Loucy (cell line): ENCODE data around the gene TECPR1.

ENCODE experiments used
- H2AFZ ChIP-seq: fragments of 200-600 bp; sonication (generic); 2 replicates; pipeline ENCODE4 v1.6.0; 2016; ENCODE audit warnings: antibody characterized with exemption, mild to moderate bottlenecking, low read length, moderate library complexity
- H3F3A ChIP-seq: fragments of 200-600 bp; 2 replicates; pipeline ENCODE4 v1.6.0; 2016; ENCODE audit warnings: antibody characterized with exemption, low read depth, mild to moderate bottlenecking
- H3K27me3 ChIP-seq: fragments of 200-600 bp; sonication (generic); 2 replicates; pipeline ENCODE4 v1.6.1; 2014; ENCODE audit warnings: low read length, mild to moderate bottlenecking; ENCODE audit not compliant: insufficient read depth, poor library complexity, severe bottlenecking
- H3K36me3 ChIP-seq: fragments of 200-600 bp; sonication (generic); 2 replicates; pipeline ENCODE4 v1.6.1; 2016; ENCODE audit warnings: low read length; ENCODE audit not compliant: insufficient read depth
- H3K4me1 ChIP-seq: fragments of 200-600 bp; sonication (generic); 2 replicates; pipeline ENCODE4 v1.5.1; 2014; ENCODE audit warnings: low read length, mild to moderate bottlenecking; ENCODE audit not compliant: insufficient read depth, poor library complexity, severe bottlenecking
- H3K4me2 ChIP-seq: fragments of 200-600 bp; sonication (generic); 2 replicates; pipeline ENCODE4 v1.6.0; 2014; ENCODE audit warnings: antibody characterized with exemption, low read length, low read depth, mild to moderate bottlenecking; ENCODE audit not compliant: poor library complexity, severe bottlenecking
- H3K4me3 ChIP-seq: fragments of 200-600 bp; sonication (generic); 2 replicates; pipeline ENCODE4 v1.5.1; 2014; ENCODE audit warnings: low read length, mild to moderate bottlenecking, mixed read lengths; ENCODE audit not compliant: poor library complexity, severe bottlenecking
- H3K79me2 ChIP-seq: fragments of 200-600 bp; sonication (generic); 2 replicates; pipeline ENCODE4 v1.6.1; 2014; ENCODE audit warnings: low read length; ENCODE audit not compliant: insufficient read depth
- H3K9ac ChIP-seq: fragments of 200-600 bp; sonication (generic); 2 replicates; pipeline ENCODE4 v1.6.0; 2014; ENCODE audit warnings: mild to moderate bottlenecking, low read depth, low read length, moderate library complexity; ENCODE audit not compliant: poor library complexity, severe bottlenecking
- H3K9me2 ChIP-seq: fragments of 200-600 bp; sonication (generic); replicated peaks from 2 replicates; pipeline ENCODE4 v1.6.1; 2016; ENCODE audit warnings: low read depth, low read length, mixed read lengths
- H3K9me3 ChIP-seq: fragments of 200-600 bp; sonication (generic); 2 replicates; pipeline ENCODE4 v1.6.1; 2014; ENCODE audit warnings: mild to moderate bottlenecking, antibody characterized with exemption, low read length, low read depth; ENCODE audit not compliant: insufficient read depth
- H4K20me1 ChIP-seq: fragments of 200-600 bp; sonication (generic); 2 replicates; pipeline ENCODE4 v1.6.0; 2014; ENCODE audit warnings: antibody characterized with exemption, low read length, mild to moderate bottlenecking; ENCODE audit not compliant: insufficient read depth, poor library complexity, severe bottlenecking
- EZH2phosphoT487 ChIP-seq: fragments of 200-600 bp; IDR thresholded peaks from 2 replicates; pipeline ENCODE4 v1.6.1; 2018; ENCODE audit warnings: antibody characterized with exemption, mild to moderate bottlenecking, moderate library complexity, borderline replicate concordance
- TF ChIP-seq, protein P1 (sequence below): fragments of 200-600 bp; sonication (generic); conservative IDR thresholded peaks from 2 replicates; pipeline ENCODE4 v1.5.1; 2014; ENCODE audit warnings: mild to moderate bottlenecking, antibody characterized with exemption, low read length

The TECPR1 gene

DNA sequence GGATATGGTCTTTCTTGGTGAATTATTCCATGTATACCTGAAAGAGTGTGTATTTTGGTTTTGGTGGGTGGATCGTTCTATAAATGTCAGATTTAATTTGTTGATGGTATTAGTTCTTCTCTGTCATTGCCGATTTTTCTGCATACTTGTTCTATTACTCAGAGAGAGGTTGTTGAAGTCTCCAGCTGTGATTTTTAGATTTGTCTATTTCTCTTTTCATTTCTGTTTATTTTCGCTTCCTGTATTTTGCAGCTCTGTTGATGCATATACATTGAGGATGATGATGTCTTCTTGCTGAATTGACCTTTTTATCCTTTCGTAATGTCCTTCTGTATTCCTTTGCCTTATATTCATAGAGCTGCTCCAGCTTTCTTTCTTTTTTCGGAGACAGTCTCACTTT is 52.9 kb downstream of the TECPR1 start:
- Histone ChIP-seq H3K9ac (no peak overlapping the region), H3K9me3 (no peaks in the 10 kb centered on the region), H3K4me2 (no peak overlapping the region), H3K79me2 (peaks cover 10% of the 10 kb centered on the region; the same call in 1 of the 2 replicates), H3K27me3 (no peaks in the 10 kb centered on the region), H3F3A (no peaks in the 10 kb centered on the region), H4K20me1 (no peaks in the 10 kb centered on the region), H3K9me2 (no peaks in the 10 kb centered on the region), H3K4me1 (peaks cover 27% of the 10 kb centered on the region), H3K4me3 (no peak overlapping the region), H2AFZ (no peak overlapping the region), H3K36me3 (peaks cover 7% of the 10 kb centered on the region; the same call in 1 of the 2 replicates)
- TF ChIP-seq, protein P1, sequence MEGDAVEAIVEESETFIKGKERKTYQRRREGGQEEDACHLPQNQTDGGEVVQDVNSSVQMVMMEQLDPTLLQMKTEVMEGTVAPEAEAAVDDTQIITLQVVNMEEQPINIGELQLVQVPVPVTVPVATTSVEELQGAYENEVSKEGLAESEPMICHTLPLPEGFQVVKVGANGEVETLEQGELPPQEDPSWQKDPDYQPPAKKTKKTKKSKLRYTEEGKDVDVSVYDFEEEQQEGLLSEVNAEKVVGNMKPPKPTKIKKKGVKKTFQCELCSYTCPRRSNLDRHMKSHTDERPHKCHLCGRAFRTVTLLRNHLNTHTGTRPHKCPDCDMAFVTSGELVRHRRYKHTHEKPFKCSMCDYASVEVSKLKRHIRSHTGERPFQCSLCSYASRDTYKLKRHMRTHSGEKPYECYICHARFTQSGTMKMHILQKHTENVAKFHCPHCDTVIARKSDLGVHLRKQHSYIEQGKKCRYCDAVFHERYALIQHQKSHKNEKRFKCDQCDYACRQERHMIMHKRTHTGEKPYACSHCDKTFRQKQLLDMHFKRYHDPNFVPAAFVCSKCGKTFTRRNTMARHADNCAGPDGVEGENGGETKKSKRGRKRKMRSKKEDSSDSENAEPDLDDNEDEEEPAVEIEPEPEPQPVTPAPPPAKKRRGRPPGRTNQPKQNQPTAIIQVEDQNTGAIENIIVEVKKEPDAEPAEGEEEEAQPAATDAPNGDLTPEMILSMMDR = no peak

GRCh38 chr7:98196706-98197605 is 55.1 kb downstream of the TECPR1 start:
- Histone ChIP-seq H3K9ac (no peak overlapping the region), H3K9me2 (no peaks in the 10 kb centered on the region), H3F3A (no peaks in the 10 kb centered on the region), H3K36me3 (peaks cover 28% of the 10 kb centered on the region; the same call in 1 of the 2 replicates), H3K4me1 (peaks cover 14% of the 10 kb centered on the region), H2AFZ (no peak overlapping the region), H3K9me3 (no peaks in the 10 kb centered on the region), H3K27me3 (no peaks in the 10 kb centered on the region), H3K79me2 (peaks cover 10% of the 10 kb centered on the region; the same call in 1 of the 2 replicates), H4K20me1 (no peaks in the 10 kb centered on the region), H3K4me2 (no peak overlapping the region), H3K4me3 (no peak overlapping the region)
- TF ChIP-seq EZH2phosphoT487 = no peak
- TF ChIP-seq, protein P1 = no peak

- H3K4me3 ChIP-seq = no peak overlapping the region
- TF ChIP-seq, protein P1 = no peak
- TF ChIP-seq EZH2phosphoT487 = no peak
- no peak overlapping the region for H3K9ac ChIP-seq
- H3K79me2 ChIP-seq = no peaks in the 10 kb centered on the region
- no peaks in the 10 kb centered on the region for H4K20me1 ChIP-seq
- H3K4me1 ChIP-seq = no peaks in the 10 kb centered on the region
- no peaks in the 10 kb centered on the region for H3K9me2 ChIP-seq
- no peaks in the 10 kb centered on the region for H3K9me3 ChIP-seq
- H3K27me3 ChIP-seq = no peaks in the 10 kb centered on the region
- H3K4me2 ChIP-seq = no peak overlapping the region
- no peak overlapping the region for H2AFZ ChIP-seq
- no peaks in the 10 kb centered on the region for H3F3A ChIP-seq
- peaks cover 38% of the 10 kb centered on the region; the same call in 1 of the 2 replicates for H3K36me3 ChIP-seq
Observed at GRCh38 chr7:98194672-98195457, 57.2 kb downstream of the TECPR1 start.
